Activated CD8-positive, alpha-beta memory T cell treated with anti-CD3 and anti-CD28 coated beads for 24 hours (primary cell): ENCODE data around the gene HAL.
"Not testable (repeated sequence)": the region's sequence is repeated elsewhere in the genome, so short reads cannot be mapped to it uniquely, and the experiment has no call there.

ENCODE experiments used
- DNase-seq: peaks from one replicate; pipeline ENCODE4 v3.0.0-alpha.2; 2020

Gene HAL

GRCh38 chr12:95976416-95976832 lies 19.7 kb downstream of the HAL start:
- no peak for DNase-seq

GRCh38 chr12:95975491-95975890 lies 20.7 kb downstream of the HAL start:
- DNase-seq = no peak

- no peak for DNase-seq
Measured at GRCh38 chr12:95974358-95974757, 21.8 kb downstream of the HAL start.

- no peak for DNase-seq
Measured at GRCh38 chr12:95972832-95973456, 23.2 kb downstream of the HAL start.

GRCh38 chr12:95970905-95971304 lies 25.2 kb downstream of the HAL start:
- no peak for DNase-seq

GRCh38 chr12:95969116-95969515 lies 27.0 kb downstream of the HAL start:
- not testable (repeated sequence) for DNase-seq

GRCh38 chr12:95967301-95967700 lies 28.8 kb downstream of the HAL start:
- no peak for DNase-seq

GRCh38 chr12:95966287-95966870 lies 29.8 kb downstream of the HAL start:
- no peak for DNase-seq

- no peak for DNase-seq
Measured at GRCh38 chr12:95963096-95963495, 33.0 kb downstream of the HAL start.

- no peak for DNase-seq
Measured at GRCh38 chr12:95962222-95962621, 33.9 kb downstream of the HAL start.

- DNase-seq = no peak
Measured at GRCh38 chr12:95960241-95960640, 35.9 kb downstream of the HAL start.

- no peak for DNase-seq
Measured at GRCh38 chr12:95959107-95959506, 37.0 kb downstream of the HAL start.

- no peak for DNase-seq
Measured at GRCh38 chr12:95956557-95957145, 39.5 kb downstream of the HAL start.

GRCh38 chr12:95955549-95956159 lies 40.5 kb downstream of the HAL start:
- no peak for DNase-seq

- DNase-seq = no peak
Measured at GRCh38 chr12:95953000-95953399, 43.1 kb downstream of the HAL start.

- no peak for DNase-seq
Measured at GRCh38 chr12:95951515-95951914, 44.6 kb downstream of the HAL start.

- no peak for DNase-seq
Measured at GRCh38 chr12:95949477-95950206, 46.5 kb downstream of the HAL start.

- DNase-seq = no peak
Measured at GRCh38 chr12:95944108-95944704, 51.9 kb downstream of the HAL start.

GRCh38 chr12:95943330-95943842 lies 52.8 kb downstream of the HAL start, which contains the start of gene AMDHD1:
Gene AMDHD1 (plus strand): TSS chr12:95943331. CDS start chr12:95943399, 68 bp downstream.
- peak; percentile 89 for DNase-seq

GRCh38 chr12:95942524-95943329 lies 53.4 kb downstream of the HAL start, which contains the start of gene CCDC38:
Gene CCDC38 (minus strand): TSS chr12:95942614. CDS start chr12:95936509, 6,105 bp downstream.
- peak; percentile 92 for DNase-seq

- no peak for DNase-seq
Measured at GRCh38 chr12:95942101-95942523, 54.0 kb downstream of the HAL start.

GRCh38 chr12:95940514-95940913 lies 55.6 kb downstream of the HAL start:
- DNase-seq = no peak
